Cerebellar nuclear complex (tissue), 1 donor: ENCODE data around the gene FAM120B.

Experiments used
- DNase-seq, 2 experiments: peaks; one replicate each; lab custom pipeline; 2025; lab: John Stamatoyannopoulos, UW

The FAM120B gene

GRCh38 chr6:170286246-170286933, 20.2 kb upstream of the FAM120B start:
- DNase-seq = no peak

GRCh38 chr6:170286934-170287265, 19.7 kb upstream of the FAM120B start:
- no peak for DNase-seq

- no peak for DNase-seq
Observed at GRCh38 chr6:170287371-170287876, 19.1 kb upstream of the FAM120B start.

DNA sequence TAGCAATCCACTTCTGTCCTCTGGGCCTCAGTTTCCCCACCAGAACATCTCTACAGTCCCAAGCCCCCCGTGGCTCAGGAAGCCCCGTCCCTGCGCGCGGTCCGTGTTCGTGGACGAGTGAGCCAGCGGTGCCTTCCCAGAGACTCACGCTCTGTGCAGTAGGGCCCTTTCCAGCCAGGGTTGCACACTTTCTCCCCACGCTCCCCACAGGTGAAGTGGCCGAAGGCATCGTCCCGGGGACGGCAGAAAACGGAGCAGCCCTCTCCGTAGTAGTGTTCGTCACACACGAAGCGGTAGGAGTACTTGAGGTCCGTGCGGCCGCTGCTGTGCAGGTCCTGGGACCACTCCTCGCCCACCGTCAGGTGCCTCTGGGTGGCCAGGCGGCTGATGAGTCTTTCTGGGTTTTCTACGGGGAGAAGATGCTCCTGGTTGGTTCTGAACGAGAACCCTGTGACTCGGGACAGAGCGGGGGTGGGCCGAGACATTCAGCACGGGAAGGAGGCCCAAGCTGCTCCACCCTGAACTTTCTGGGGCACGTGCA, 18.4 kb upstream of the FAM120B start:
- no peak for DNase-seq

DNA sequence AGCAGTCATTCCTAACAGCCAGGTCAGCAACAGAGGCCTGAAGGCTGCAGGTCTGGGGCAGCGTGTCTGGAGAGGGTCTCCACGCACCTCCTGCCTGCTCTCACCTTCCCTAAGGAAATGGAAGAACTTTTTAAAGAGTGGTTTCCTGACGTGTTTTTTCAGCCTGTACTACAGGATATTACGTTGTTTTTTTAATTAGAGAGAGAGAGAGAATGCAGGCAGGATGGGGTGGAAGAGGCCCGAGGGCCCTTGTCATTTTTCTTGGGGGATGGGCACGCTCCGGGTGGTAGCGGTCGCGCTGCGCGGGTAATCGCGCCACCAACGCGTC, 17.7 kb upstream of the FAM120B start:
- DNase-seq = no peak

DNA sequence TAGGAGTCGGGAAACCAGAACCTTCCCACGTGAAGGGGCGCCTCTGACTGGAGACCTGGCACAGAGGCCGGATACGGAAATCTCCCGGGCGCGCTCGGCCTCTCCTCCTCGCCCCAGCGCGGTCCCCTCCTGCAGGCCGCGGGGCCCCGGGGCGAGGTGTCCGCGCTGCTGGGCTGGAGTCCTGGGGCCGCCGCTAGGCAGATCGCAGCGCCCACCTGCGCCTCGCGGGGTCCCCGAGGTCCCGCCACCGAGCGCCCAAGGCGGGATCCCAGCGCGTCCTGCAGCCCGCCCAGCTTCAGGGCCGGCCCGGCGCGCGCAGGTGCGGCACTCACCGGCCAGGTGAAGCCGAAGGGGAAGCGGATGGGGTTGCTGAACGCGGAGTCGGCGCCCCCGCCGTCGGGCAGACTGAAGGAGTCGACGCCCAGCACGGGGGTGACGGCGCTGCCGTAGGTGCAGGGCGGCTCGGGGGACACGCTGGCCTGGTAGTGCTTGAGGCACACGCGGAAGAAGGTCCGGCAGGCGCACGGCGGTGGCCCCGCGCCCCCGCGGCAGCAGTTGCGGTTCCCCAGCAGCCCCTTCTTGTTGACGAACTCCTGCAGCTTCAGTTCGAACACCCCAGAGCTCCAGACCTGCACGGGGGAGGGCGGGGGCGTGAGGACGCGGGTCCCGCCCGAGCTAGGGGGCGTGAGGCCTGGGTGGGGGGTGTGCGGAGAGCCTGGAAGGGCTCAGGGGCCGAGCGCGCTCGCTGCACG, 17.2 kb upstream of the FAM120B start:
- no peak for DNase-seq

DNA sequence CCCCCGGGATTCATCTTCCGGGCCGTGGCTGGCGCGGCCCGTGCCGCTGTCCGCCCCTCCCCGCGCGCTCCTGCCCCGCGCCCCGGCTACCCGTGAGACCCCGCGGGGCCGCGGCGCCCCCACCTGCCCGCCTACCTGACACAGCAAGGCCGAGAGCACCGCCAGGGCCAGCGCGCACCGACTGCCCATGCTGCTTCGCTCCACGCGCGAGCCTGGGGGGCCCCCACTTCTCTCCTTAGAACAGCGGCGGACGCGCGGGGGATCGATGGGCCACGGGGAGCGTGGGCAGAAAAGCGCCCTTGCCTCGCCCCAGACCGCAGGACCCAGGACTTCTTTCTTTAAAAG, 16.6 kb upstream of the FAM120B start:
- DNase-seq = no peak

GRCh38 chr6:170290296-170291128, 16.0 kb upstream of the FAM120B start, which contains the start of gene DLL1:
TSS of gene DLL1 (minus strand) at chr6:170291078. CDS start at chr6:170290139, 939 bp downstream.
- DNase-seq = no peak

- DNase-seq = no peak
Observed at GRCh38 chr6:170291271-170292110, 15.1 kb upstream of the FAM120B start.

- DNase-seq = no peak
Observed at GRCh38 chr6:170292111-170292406, 14.5 kb upstream of the FAM120B start.

- DNase-seq = no peak
Observed at GRCh38 chr6:170292407-170293158, 14.0 kb upstream of the FAM120B start.

DNA sequence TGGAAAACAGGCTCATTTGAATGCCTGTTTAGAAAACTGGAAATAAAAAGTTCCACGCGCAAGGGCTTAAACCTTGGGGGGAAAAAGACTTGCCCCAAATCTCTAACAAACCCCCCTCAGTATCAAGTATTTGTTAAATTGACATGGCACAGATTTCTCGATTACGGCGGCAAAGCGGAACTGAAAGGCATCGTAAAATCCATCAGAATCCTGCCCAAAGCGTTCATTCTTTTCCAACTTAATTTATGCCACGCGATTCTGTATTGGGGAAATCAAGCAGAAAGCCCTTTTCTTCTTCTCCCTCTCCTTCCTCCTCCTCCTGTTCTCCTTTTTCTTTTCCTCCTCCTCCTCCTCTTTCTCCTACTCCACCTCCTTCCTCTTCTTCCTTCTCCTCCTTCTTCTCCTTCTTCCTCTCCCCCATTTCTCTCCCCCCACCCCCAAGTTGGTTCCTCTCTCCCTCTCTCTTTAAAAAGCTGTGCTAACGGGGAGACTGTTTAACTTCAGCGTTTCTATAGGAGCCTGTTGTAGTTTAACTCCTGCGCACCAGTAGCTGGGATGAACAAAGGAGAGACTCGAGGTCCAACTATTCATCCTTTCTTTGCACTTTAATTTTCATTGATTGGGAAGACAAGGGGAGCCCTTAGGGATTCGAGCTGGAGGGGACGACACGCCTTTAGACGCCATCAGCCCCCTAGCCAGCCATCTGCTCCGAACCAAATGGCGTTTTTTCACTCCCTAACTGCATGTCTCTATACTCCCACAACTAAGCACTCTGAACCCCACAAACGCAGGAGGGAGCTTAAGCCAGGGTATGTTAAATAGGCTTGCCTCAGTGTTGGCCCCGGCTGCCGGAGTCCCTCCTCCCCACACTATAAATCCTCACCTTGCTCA, 13.0 kb upstream of the FAM120B start:
- no peak for DNase-seq

- DNase-seq = no peak
Observed at GRCh38 chr6:170294298-170294730, 12.2 kb upstream of the FAM120B start.

GRCh38 chr6:170294813-170295509, 11.6 kb upstream of the FAM120B start:
- no peak for DNase-seq

- no peak for DNase-seq
Observed at GRCh38 chr6:170295510-170296422, 10.8 kb upstream of the FAM120B start.

GRCh38 chr6:170296423-170296745, 10.2 kb upstream of the FAM120B start:
- no peak for DNase-seq

GRCh38 chr6:170296746-170297575, 9.6 kb upstream of the FAM120B start:
- no peak for DNase-seq
